Dedifferentiated amniotic fluid mesenchymal stem cell (primary cell): ENCODE measurements around the gene MYBBP1A.

Experiments
- DNase-seq: peaks from one replicate; pipeline ENCODE4 v3.0.0-alpha.2; 2016; ENCODE audit errors: extremely low spot score

MYBBP1A gene

DNA sequence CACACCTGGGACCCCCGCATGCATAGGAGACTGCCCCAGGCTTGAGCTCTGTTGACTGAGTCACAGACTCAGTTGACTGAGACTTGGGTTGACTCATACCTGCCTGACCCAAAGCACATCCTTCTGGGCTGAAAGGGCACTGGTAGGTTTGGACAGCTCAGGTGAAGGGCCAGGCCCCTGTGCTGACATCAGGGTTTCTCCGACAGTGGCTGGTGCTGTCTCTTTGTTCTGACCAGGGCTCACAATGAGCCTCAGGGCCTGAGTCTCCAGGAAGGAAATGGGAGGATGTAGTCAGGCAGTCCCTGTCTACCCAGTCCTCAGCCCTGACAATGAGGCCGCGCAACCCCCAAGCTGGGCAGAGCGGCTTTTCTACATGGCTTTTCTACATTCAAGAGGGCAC is 50.0 kb downstream of the MYBBP1A start:
- DNase-seq = no peak

DNA sequence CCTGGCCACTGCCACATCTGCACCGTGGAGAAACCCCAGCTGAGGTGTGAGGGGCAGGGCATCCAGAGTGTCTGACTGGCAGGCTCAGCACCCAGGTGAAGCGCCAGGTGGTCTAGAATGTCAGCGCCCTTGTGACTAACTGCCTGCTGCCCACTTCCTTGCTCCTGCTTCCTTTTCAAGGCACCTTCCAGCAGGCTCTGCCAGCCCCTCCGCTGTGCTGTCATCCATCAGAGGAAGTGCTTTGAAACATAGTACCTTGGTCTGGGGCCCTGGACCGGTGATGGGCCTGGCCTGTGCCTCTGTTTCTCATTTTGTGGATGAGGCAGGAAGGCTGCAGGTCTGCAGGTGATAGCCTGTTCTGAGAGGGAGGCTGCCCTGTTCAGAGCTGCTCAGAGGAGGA is 51.0 kb downstream of the MYBBP1A start:
- no peak for DNase-seq

DNA sequence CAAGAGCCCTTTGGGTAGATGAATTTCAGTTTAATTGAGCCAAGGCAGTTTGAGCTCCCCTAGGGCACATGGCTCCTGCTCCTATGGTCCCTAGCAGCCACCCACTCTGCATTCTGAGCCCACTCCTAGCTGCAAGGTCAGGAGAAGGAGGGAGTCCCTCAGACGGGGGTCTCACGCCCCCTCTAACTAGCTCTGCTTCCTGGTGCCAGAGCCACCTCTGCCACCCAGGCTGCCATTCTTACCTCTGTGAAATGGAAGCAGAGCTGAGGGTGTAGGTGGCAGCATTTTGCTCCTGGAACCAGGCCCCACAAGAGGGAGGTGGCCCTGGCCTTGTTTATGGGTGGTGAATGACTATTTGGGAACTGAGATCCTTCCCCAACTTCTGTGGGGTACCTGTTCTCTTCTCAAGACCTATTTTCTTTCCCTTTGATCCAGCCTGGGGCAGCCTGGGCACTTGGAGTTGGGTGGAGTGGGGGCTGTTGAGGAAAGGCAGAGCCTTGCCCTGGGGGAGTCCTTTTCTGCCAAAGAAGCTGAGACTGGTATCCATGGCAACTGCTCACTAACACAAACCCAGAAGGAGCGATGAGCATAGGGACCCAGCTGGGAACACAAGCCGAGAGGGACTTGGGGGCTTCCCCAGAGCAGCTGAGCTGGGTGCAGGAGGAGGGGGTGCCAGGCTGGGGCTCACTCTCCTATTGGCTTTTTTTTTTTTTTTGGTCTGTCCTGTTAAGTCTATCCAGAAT is 51.7 kb downstream of the MYBBP1A start:
- DNase-seq = no peak

DNA sequence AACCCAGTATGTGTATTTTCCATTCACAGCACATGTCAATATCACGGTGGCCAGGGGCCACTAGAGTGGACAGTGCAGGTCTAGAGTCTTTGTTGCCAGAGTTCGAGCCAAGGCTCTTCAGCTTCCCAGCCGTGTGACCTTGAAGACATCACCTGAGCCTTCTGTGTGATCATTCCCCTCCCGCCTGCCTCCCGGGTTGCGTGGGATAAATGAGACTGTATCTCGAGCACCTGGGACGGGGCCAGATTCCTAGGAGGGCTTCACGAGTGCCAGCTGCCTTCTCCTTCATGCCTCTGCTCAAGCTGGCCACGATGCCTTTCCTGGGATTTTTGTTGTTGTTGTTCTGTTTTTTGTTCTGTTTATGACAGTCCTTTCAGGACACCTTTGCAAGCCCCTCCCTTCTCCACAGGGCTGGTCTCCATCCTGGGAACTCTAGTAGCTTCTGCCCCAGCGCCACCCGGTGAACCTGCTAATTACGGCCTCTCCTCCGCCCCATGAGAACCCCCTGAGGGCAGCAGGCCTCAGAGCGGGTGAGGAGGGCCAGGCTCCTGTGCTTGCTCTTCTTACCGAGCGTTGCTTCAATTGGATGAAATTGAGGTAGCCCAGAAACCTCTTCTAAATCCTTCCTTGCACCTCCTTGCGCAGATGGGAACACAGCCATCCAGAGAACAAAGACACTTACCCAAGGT is 52.6 kb downstream of the MYBBP1A start:
- no peak for DNase-seq

DNA sequence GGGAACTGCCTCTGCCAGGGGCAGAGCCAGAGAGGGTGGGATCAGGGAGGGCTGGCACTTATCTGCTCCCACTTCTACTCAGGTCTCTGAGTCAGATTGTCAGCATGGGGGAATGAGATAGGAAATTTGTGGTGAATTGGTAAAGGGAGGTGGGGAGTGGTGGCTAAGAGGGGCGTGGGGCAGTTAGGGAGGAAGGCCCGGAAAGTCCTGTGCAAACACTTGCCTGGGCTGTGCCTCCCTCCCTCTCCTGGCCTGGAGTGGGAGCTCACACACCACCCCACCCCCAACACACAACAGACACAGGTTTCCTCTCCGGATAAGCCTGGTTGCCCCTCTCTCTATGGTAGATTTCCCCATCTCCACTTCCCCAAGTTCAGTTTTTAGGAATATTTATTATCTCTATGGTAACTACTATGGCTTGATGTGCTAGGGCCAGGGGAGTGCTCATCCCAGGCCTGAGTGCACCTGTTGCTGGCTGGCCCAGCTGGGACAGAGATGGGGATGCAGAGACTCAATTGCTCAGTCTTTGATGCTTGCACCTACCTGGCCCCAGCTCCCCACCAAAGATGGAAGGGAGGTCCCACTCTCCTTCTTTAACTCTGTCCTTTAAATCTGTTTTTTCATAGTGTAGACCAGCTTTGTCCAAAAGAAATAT is 53.8 kb downstream of the MYBBP1A start:
- no peak for DNase-seq

DNA sequence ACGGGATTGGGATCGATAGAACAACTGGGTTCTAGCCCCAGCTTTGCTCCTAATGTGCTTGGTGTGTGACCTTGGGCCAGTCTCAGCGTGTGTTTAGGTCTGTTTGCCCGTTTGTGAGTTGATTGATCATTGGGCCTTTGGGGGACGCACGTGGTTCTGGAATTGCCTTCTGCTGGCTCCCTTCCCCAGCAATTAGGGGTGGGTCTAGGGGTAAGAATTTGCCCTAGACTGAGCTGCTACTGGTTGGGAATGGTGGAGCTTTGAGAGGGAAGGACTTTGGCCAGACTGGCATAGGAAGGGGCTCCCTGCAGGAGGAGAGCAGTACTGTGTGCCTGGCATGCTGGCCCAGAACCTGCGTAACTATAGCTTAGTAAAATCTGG is 55.0 kb downstream of the MYBBP1A start:
- no peak for DNase-seq

DNA sequence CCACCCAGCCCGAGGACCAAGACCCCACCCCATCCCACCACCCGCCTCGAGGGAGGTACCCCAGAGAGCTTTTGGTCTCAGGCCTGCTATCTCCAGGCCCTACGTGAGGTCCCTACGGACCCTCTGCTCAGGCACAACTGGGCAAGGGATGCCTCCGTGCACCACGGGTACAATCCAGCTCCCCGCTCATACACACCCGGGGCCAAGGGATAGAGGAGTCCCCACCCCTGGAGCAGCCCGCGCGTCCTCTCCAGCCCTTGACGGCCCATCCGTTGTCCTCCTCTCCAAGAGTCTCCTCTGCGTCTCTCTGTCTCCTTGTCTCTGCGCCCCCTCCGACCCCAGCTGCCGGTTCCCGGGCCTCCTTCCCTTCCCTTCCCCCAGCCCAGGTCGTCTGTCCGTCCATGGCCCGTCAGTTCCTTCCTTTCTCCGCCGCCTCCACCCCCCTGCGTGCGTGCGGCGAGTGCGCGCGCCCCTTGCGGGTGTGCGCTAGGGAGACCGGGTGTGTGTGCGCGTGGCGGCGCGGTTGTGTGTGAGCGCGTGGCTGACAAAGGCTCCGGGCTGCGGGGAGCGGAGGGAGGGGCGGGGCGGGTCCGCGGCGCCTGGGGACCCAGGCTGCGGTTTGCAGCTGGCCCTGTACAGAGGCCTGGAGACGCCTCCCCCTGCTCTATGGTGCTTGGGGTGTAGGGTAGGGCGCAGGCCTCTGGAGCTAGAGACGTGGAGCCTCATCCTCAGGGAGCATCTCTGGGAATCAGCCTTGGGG is 55.6 kb downstream of the MYBBP1A start:
- no peak for DNase-seq

DNA sequence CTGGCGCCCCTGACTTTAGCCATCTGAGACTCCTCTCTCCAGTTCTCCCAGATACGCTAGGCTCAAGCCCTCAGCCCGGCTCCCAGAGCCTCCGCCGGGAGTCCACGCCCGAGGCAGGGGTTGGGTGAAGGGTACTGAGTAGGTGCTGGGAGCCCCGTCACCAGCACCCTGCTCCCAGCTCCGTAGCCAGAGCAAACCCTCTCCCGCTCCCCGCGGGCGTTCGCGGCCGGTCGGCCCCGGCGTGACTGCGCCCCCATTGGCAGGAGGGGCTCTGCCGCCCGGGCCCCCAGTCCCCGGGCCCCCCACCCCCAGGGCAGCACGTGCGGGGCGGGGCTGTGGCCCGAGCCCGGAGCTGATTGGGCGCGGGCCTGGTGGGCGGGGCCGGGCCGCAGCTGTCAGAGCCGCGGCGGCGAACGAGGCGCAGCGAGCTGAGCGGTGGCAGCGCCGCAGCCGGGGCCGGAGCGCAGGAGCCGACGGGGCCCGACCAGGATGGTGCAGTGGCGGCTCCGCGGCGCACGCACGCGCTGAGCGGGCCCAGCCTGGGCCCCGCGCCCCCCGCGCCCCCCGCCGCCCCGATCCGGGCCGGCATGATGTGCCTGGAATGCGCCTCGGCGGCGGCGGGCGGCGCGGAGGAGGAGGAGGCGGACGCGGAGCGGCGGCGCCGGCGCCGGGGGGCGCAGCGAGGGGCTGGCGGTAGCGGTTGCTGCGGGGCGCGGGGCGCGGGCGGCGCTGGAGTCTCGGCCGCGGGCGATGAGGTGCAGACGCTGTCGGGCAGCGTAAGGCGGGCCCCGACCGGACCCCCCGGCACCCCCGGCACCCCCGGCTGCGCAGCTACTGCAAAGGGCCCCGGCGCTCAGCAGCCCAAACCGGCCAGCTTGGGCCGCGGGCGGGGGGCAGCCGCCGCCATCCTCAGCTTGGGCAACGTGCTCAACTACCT is 56.5 kb downstream of the MYBBP1A start, which contains the start of gene SPNS2:
Gene SPNS2, plus strand, starts transcription at position 421 of the 937 bp plus-strand sequence. Its CDS starts 167 bp downstream, at position 588.
- DNase-seq = no peak

DNA sequence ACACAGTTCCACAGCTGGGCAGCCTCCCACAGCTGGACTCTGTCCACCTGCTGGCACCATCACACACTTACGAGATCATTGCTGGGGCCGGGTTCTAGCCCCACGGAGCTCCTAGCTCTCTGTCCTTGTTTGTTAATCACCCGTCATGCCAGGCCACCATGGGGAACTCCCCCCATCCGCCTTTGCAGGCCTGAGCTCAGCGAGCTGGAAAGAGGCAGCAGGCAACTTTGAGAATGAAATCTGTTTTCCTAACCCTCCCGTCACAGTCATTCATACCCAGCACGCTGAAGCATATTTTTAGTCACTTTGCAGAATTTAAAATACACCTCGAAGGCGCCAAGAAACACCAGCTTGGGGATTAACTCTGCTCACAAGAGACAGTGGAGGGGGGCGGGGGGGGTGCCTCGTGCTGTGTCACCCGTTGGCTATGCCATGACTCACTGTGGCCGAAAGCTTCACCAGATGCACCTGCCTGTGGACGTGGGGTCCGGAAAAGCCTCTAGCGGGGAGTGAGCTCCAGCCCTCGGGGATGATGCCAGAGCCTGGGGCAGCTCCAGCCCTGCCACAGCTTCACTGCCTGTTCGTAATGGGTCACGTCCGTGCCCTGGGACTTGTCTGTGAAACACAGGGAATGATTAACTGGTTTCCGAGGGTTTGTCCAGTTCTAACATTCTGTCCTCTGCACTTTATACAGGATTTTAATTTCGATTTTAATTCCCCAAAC is 57.9 kb downstream of the MYBBP1A start:
- DNase-seq = no peak

DNA sequence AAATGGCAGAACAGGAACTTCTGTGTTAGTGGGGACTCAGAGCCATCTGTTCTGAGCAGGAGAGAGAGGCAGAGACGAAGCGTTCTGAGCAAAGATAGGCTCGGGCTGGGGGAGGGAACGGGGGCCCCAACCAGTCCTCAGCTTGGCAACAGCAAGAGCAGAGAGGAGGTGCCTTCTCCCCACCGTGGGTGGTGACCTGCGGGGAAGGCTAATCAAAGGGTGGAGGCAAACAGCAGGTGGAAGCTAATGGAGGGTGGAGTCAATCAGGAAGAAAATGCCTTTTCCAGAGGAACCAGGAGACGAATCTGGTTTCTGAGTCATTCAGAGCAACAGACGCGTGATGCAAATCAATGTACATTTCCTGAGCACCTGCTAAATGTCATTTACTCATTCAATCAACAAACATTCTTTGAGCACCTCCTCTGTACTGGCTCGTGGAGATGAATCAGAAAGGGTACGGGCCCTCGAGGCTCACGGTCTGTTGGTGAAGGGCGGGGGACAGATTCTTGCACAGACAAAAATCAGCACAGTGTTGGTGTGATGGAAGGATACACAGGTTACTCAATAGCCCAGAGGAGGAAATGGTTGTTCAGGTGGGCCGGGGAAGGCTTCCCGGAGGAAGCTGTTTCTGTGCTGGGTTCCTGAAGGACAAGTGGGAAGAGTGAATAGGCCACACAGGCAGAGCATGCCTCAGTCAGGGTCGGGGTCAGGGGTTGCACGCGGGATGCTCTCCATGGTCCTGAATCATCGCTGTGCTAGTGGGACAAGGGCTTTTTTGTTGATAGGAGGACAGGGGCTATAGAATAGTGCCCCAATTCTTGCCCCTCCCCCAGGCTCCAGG is 62.2 kb downstream of the MYBBP1A start:
- no peak for DNase-seq

DNA sequence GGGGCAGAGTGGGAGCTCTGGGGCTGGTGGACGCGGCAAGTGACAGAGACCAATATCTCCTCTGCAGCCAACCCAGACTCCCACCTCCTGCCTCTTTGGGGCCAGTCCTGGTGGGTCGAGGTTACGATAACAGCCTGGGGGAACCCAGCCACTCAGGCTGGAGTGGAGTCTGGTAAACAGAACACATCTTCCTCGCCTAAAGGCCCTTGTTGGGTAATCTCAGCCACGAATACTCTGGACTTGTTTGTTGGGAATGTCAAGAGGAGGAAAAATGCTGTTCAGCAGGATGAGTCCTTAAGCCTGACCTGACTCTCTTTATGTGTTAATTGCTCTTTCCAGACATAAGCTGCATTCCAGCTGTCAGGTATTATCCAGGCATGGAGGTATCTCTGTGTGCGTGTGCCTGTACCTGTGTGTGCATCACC is 64.5 kb downstream of the MYBBP1A start:
- DNase-seq = no peak

DNA sequence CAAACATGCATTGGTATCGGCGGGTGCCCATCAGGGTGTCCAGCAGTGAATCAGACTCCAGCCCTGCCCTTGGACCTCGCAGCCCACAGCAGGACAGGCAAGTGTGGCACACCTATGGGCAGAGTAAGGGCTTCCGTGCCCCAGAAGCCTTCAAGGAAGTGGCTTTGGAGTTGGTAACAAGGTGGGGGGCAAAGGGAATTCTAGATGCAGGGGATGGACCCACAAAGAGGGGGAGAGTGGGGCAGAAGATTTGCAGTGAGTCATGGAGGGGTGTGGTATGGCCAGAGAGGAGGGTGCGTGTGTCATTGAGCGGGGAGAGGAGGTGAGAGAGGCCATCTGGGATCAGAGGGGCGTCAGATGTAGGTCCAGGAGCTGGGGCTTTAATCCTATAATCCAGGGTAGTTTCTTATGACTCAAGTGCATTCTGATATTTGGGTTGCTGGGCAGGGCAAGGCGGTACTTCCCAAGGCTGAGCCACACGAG is 65.0 kb downstream of the MYBBP1A start:
- no peak for DNase-seq

DNA sequence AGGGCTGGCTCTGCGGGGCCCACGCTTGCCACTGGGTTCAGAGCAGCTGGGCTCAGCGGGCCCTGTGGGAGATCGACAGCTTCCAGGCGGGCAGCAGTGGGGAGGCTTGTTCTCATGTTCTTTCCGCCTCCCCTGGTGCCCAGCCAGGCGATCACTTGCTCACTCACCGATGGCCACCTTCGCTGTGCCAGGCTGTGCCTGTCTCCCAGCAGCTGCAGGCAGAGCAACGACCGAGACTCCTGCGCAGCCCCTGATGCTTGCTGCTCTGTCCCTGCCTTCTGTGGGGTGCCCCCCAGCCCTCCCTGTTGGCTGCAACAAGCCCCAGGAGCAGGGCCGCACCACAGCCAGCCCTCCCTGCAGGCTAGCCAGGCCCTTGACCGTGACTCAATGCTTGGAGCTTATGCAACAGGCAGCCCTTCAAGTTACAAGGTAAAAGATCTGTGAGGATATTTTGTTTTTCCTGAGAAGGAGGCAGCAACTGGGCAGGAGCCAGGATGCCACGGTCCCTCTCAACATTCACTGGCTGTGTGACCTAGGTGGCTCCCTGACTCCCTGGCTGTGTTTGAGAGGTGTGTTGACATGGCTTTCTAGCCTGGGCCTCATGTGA is 66.1 kb downstream of the MYBBP1A start:
- DNase-seq = no peak
